Panc1 (cell line): ENCODE measurements around the gene ZMYM4. TPM values are rescaled to one million over a fixed set of nuclear protein-coding genes. Genes with fewer than 3 reads are reported as not detected.
"Not testable (repeated sequence)": the region's sequence is repeated elsewhere in the genome, so short reads cannot be mapped to it uniquely, and the experiment has no call there.

Source experiments
- ATAC-seq: fragments of 200-7000 bp; cut with Tn5 transposase; 2 replicates; pipeline ENCODE4 v1.9.1; 2020; ENCODE audit warnings: mild to moderate bottlenecking, moderate library complexity
- BruUV-seq: library from RNA; stranded (reverse); fragments of 400-500 nt; replicated peaks from 2 replicates; lab custom pipeline; 2021; lab: Mats Ljungman, UMichigan
- CTCF ChIA-PET: fragments of 300-600 bp; sonication (Branson Sonifier 250); formaldehyde crosslinking; loops from one replicate; lab custom pipeline; 2022; ENCODE audit warnings: antibody characterized with exemption; lab: Charles Lee
- POLR2A ChIA-PET: fragments of 300-600 bp; sonication (Branson Sonifier 250); formaldehyde crosslinking; loops from one replicate; lab custom pipeline; 2022; ENCODE audit warnings: antibody characterized with exemption; lab: Charles Lee
- DNase-seq: peaks from one replicate; pipeline ENCODE4 v3.0.0-alpha.2; 2010; ENCODE audit warnings: low read depth, low spot score
- H3K27ac ChIP-seq: 2 replicates; pipeline ENCODE4 v1.5.1; 2011; ENCODE audit warnings: mild to moderate bottlenecking, low read length, inconsistent platforms
- H3K27me3 ChIP-seq: fragments of 200-500 bp; sonication (Bioruptor generic); 2 replicates; pipeline ENCODE4 v1.6.0; 2014; ENCODE audit warnings: low read length, inconsistent platforms; ENCODE audit not compliant: control insufficient read depth, insufficient read depth
- H3K36me3 ChIP-seq: fragments of 200-500 bp; sonication (Bioruptor generic); 2 replicates; pipeline ENCODE4 v1.5.1; 2014; ENCODE audit warnings: inconsistent platforms, mild to moderate bottlenecking, low read length, moderate library complexity; ENCODE audit not compliant: control insufficient read depth, insufficient read depth
- H3K4me1 ChIP-seq: 2 replicates; pipeline ENCODE4 v1.5.1; 2011; ENCODE audit warnings: inconsistent platforms, mild to moderate bottlenecking, low read length, moderate library complexity; ENCODE audit not compliant: control insufficient read depth, insufficient read depth
- H3K4me3 ChIP-seq, 2 experiments: 2 replicates each; pipeline ENCODE4 v1.5.1; 2011 to 2012; ENCODE audit warnings: low read depth in 2 of 2, low read length in 2 of 2, mild to moderate bottlenecking in 2 of 2, inconsistent platforms in 1 of 2, moderate library complexity in 1 of 2
- H3K9me3 ChIP-seq: fragments of 200-500 bp; sonication (Bioruptor generic); 2 replicates; pipeline ENCODE4 v1.5.1; 2014; ENCODE audit warnings: low read depth, mild to moderate bottlenecking, inconsistent platforms, low read length, moderate library complexity; ENCODE audit not compliant: control insufficient read depth, insufficient read depth
- POLR2AphosphoS5 ChIP-seq: IDR thresholded peaks from 2 replicates; pipeline ENCODE4 v1.6.1; 2012; ENCODE audit warnings: mild to moderate bottlenecking, low read depth, low read length, moderate library complexity
- SIN3A ChIP-seq: IDR thresholded peaks from 2 replicates; pipeline ENCODE4 v1.6.1; 2012; ENCODE audit warnings: low read depth, mild to moderate bottlenecking, low read length, moderate library complexity, borderline replicate concordance; ENCODE audit not compliant: insufficient read depth
- TCF7L2 ChIP-seq: IDR thresholded peaks from 2 replicates; pipeline ENCODE4 v1.6.1; 2011; ENCODE audit warnings: mild to moderate bottlenecking, low read depth, low read length, inconsistent platforms
- in situ Hi-C: cut with HindIII; loops from 2 replicates; pipeline ENCODE4 v1.10.0; 2016; ENCODE audit warnings: low sequenced_read_pairs, low pct_unique_long_range_greater_than_20kb
- intact Hi-C: fragments of 100-400 bp; cut with micrococcal nuclease; formaldehyde crosslinking; loops from one replicate; pipeline ENCODE4 v1.10.0; 2022; ENCODE audit not compliant: unreplicated experiment
- total RNA-seq: library from RNA; stranded (reverse); gene quantifications from one replicate; pipeline ENCODE4 v1.2.1, GENCODE V29; 2021; ENCODE audit not compliant: unreplicated experiment
- TF ChIP-seq, protein P1 (sequence below), 2 experiments: IDR thresholded peaks; 2 replicates each; pipeline ENCODE4 v1.6.1; 2011 to 2012; ENCODE audit warnings: low read depth in 2 of 2, control low read depth in 1 of 2, low read length in 1 of 2, mild to moderate bottlenecking in 1 of 2, moderate library complexity in 1 of 2; ENCODE audit not compliant: insufficient read depth in 1 of 2
- TF ChIP-seq, protein P2 (sequence below): fragments of 450-650 bp; IDR thresholded peaks from 2 replicates; pipeline ENCODE4 v1.5.1; 2017; ENCODE audit warnings: mild to moderate bottlenecking

The ZMYM4 gene
- total RNA-seq, 1 experiment from 2014 or later, result 82.2 TPM

DNA sequence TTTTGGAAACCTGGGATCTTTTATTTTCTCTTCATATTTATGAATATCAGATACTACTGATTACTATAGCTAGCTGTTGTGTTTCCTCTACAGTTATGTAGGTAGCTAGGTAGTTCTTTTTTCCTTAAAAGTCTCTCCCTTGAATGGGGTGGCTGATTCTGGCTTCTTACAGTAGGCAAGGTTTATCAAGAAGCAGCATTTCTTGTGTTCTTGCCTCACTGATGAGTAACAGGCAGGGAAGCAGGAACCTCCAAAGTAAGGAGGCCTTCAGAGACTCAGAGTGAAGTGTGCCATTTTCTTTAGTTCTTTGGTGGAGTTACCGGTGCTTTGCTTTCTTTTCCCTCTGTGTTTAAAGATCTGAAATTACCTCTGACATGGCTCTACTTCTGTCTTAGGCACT lies 56.0 kb downstream of the ZMYM4 start:
- Histone ChIP-seq H3K4me1 (peaks cover 6% of the 10 kb centered on the region; the same call in 1 of the 2 replicates), H3K9me3 (no peaks in the 10 kb centered on the region), H3K36me3 (no peaks in the 10 kb centered on the region), H3K27ac (no peak overlapping the region), H3K27me3 (no peaks in the 10 kb centered on the region), H3K4me3 (no peak overlapping the region)
- no TSS peak for BruUV-seq
- TF ChIP-seq, protein P1, sequence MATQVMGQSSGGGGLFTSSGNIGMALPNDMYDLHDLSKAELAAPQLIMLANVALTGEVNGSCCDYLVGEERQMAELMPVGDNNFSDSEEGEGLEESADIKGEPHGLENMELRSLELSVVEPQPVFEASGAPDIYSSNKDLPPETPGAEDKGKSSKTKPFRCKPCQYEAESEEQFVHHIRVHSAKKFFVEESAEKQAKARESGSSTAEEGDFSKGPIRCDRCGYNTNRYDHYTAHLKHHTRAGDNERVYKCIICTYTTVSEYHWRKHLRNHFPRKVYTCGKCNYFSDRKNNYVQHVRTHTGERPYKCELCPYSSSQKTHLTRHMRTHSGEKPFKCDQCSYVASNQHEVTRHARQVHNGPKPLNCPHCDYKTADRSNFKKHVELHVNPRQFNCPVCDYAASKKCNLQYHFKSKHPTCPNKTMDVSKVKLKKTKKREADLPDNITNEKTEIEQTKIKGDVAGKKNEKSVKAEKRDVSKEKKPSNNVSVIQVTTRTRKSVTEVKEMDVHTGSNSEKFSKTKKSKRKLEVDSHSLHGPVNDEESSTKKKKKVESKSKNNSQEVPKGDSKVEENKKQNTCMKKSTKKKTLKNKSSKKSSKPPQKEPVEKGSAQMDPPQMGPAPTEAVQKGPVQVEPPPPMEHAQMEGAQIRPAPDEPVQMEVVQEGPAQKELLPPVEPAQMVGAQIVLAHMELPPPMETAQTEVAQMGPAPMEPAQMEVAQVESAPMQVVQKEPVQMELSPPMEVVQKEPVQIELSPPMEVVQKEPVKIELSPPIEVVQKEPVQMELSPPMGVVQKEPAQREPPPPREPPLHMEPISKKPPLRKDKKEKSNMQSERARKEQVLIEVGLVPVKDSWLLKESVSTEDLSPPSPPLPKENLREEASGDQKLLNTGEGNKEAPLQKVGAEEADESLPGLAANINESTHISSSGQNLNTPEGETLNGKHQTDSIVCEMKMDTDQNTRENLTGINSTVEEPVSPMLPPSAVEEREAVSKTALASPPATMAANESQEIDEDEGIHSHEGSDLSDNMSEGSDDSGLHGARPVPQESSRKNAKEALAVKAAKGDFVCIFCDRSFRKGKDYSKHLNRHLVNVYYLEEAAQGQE (IDR thresholded peaks at IDR 0.05; ENCODE audit: insufficient read depth in 1 of 2, low read depth in 2 of 2, low read length in 1 of 2), result no peak
- TF ChIP-seq POLR2AphosphoS5, result no peak
- TF ChIP-seq TCF7L2, result no peak
- TF ChIP-seq, protein P2, sequence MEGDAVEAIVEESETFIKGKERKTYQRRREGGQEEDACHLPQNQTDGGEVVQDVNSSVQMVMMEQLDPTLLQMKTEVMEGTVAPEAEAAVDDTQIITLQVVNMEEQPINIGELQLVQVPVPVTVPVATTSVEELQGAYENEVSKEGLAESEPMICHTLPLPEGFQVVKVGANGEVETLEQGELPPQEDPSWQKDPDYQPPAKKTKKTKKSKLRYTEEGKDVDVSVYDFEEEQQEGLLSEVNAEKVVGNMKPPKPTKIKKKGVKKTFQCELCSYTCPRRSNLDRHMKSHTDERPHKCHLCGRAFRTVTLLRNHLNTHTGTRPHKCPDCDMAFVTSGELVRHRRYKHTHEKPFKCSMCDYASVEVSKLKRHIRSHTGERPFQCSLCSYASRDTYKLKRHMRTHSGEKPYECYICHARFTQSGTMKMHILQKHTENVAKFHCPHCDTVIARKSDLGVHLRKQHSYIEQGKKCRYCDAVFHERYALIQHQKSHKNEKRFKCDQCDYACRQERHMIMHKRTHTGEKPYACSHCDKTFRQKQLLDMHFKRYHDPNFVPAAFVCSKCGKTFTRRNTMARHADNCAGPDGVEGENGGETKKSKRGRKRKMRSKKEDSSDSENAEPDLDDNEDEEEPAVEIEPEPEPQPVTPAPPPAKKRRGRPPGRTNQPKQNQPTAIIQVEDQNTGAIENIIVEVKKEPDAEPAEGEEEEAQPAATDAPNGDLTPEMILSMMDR, result no peak
- TF ChIP-seq SIN3A, result no peak
- DNase-seq (no peak), ATAC-seq (no peak)
- in situ Hi-C loops, result no loop called here
- CTCF ChIA-PET, result no interaction called here
- POLR2A ChIA-PET, result interaction anchor here (0.6 kb wide), 1 partner anchor 126 kb away, joined by 8 read pairs; no protein-coding TSS in a partner anchor
- intact Hi-C loops, result no loop called here

DNA sequence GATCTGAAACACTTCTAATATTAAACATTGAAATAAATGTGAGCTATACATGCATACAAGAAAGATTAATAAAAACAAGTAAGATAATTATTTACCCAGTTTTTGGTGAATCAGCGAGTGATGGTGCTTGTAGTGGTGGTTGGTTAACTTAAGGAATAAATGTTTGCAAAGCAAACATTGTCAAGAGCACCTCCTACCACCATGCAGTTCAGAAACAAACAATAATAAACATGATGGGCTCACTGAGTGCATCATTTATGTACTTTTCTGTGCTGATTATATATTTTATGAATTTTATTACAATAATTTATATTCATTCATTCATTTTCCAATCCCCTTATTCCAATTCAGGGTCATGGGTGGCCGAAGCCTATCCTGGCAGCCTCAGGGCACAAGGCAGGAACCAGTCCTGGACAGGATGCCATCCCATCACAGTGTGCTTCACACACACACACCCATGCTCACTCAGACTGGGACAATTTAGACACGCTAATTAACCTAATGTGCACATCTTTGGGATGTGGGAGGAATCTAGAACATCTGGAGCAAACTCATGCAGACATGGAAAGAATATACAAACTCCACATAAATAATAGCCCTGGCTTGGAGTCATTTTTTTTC lies 57.8 kb downstream of the ZMYM4 start:
- no peak for DNase-seq
- TF ChIP-seq, protein P1 (IDR thresholded peaks at IDR 0.05; ENCODE audit: insufficient read depth in 1 of 2, low read depth in 2 of 2, low read length in 1 of 2), result no peak
- TF ChIP-seq POLR2AphosphoS5, result no peak
- TF ChIP-seq, protein P2, result no peak
- BruUV-seq, result TSS peak; percentile 6
- in situ Hi-C loops, result no loop called here
- Histone ChIP-seq H3K4me3 (no peak overlapping the region), H3K9me3 (no peaks in the 10 kb centered on the region), H3K36me3 (no peaks in the 10 kb centered on the region), H3K27ac (no peak overlapping the region), H3K4me1 (no peaks in the 10 kb centered on the region), H3K27me3 (no peaks in the 10 kb centered on the region)
- ChIA-PET POLR2A (no interaction called here), CTCF (no interaction called here)
- intact Hi-C loops, result no loop called here
- no peak for ATAC-seq

DNA sequence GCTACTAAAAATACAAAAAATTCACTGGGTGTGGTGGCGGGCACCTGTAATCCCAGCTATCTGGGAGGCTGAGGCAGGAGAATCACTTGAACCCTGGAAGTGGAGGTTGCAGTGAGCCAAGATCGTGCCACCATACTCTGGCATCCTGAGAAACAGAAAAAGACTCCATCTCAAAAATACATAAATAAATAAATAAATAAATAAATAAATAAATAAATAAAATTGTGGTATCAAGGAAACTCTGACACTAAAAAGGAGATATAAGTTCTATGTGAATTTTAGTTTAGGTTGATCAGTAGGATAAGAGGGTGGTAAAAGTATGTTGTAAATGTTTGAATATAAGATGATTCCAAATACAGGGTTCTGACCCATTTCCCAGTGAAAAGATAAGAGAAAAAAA lies 63.1 kb downstream of the ZMYM4 start:
- BruUV-seq, in situ Hi-C loops, POLR2A ChIA-PET: not testable (repeated sequence)

More for the DNA sequence above, 63.1 kb downstream of the ZMYM4 start:
- H3K27me3 ChIP-seq, ATAC-seq, DNase-seq, H3K9me3 ChIP-seq, H3K36me3 ChIP-seq, H3K4me3 ChIP-seq, H3K27ac ChIP-seq, H3K4me1 ChIP-seq, CTCF ChIA-PET, intact Hi-C loops: not testable (repeated sequence)
